CD4-positive, alpha-beta T cell (primary cell): ENCODE results near the gene TRAPPC13. TPM values are rescaled to one million over a fixed set of nuclear protein-coding genes. Genes with fewer than 3 reads are reported as not detected.

Experiments
- ATAC-seq: fragments of 200-7000 bp; cut with Tn5 transposase; one replicate; pipeline ENCODE4 v1.10.0; 2022; ENCODE audit warnings: mild to moderate bottlenecking; ENCODE audit not compliant: poor library complexity
- CTCF ChIA-PET: fragments of 350-600 bp; sonication (Branson Sonifier 250); formaldehyde crosslinking; loops from one replicate; lab custom pipeline; 2021; ENCODE audit warnings: antibody characterized with exemption, inconsistent platforms; lab: Charles Lee
- POLR2A ChIA-PET: fragments of 350-600 bp; sonication (Branson Sonifier 250); formaldehyde crosslinking; loops from one replicate; lab custom pipeline; 2021; ENCODE audit warnings: antibody characterized with exemption, inconsistent platforms; lab: Charles Lee
- DNase-seq, 14 experiments: peaks; one replicate each; pipeline ENCODE4 v3.0.0-alpha.2; 2013 to 2020; ENCODE audit warnings: mixed read lengths in 2 of 14
- H3K27ac ChIP-seq, 2 donors: one replicate each; pipeline versions ENCODE4 v1.5.1 to v1.7.0; 2013; ENCODE audit warnings: low read length in 2 of 2, low read depth in 1 of 2, mild to moderate bottlenecking in 1 of 2
- H3K27me3 ChIP-seq, 2 experiments: 1 replicate in 1 of 2; 2 replicates in 1 of 2; pipeline versions ENCODE4 v1.6.1 to v1.7.0; 2013; ENCODE audit warnings: low read length in 2 of 2, control low read depth in 1 of 2, mild to moderate bottlenecking in 1 of 2, moderate library complexity in 1 of 2; ENCODE audit not compliant: insufficient read depth in 2 of 2, control insufficient read depth in 1 of 2
- H3K36me3 ChIP-seq: one replicate; pipeline ENCODE4 v1.6.1; 2013; ENCODE audit warnings: low read length, control low read depth; ENCODE audit not compliant: insufficient read depth
- H3K4me1 ChIP-seq: one replicate; pipeline ENCODE4 v1.6.1; 2013; ENCODE audit warnings: low read length, control low read depth; ENCODE audit not compliant: insufficient read depth
- H3K4me3 ChIP-seq: one replicate; pipeline ENCODE4 v1.5.1; 2013; ENCODE audit warnings: mild to moderate bottlenecking, low read length, moderate library complexity
- H3K9me3 ChIP-seq, 2 experiments: 1 replicate in 1 of 2; 2 replicates in 1 of 2; pipeline versions ENCODE4 v1.6.1 to v1.7.0; 2013; ENCODE audit warnings: low read length in 2 of 2, mild to moderate bottlenecking in 2 of 2, control low read depth in 1 of 2, moderate library complexity in 1 of 2; ENCODE audit not compliant: control insufficient read depth in 1 of 2, insufficient read depth in 1 of 2
- H3K27ac Mint-ChIP-seq: one replicate; pipeline ENCODE4 v1.8.0; 2020; ENCODE audit warnings: mixed read lengths
- H3K27me3 Mint-ChIP-seq: one replicate; pipeline ENCODE4 v1.8.0; 2021; ENCODE audit warnings: mixed read lengths
- H3K36me3 Mint-ChIP-seq: one replicate; pipeline ENCODE4 v1.8.0; 2021; ENCODE audit warnings: low read depth, mixed read lengths
- H3K4me1 Mint-ChIP-seq: one replicate; pipeline ENCODE4 v1.8.0; 2021; ENCODE audit warnings: low read depth, mixed read lengths
- H3K4me3 Mint-ChIP-seq: one replicate; pipeline ENCODE4 v1.8.0; 2020; ENCODE audit warnings: mild to moderate bottlenecking, mixed read lengths
- H3K9me3 Mint-ChIP-seq: one replicate; pipeline ENCODE4 v1.8.0; 2020; ENCODE audit warnings: mixed read lengths
- CTCF ChIP-seq: fragments of 200-600 bp; IDR thresholded peaks from one replicate; pipeline ENCODE4 v1.8.0; 2022; ENCODE audit warnings: antibody characterized with exemption, mild to moderate bottlenecking
- intact Hi-C, 2 experiments: fragments of 100-400 bp; cut with DNase I in 1 of 2; cut with micrococcal nuclease in 1 of 2; formaldehyde crosslinking; loops; one replicate each; pipeline versions ENCODE4 v1.15.1 to v1.9.0; 2023 to 2025; cut with DNase I, micrococcal nuclease
- total RNA-seq, 174 experiments: library from RNA in 2 of 174; stranded (reverse) in 2 of 174; gene quantifications; one replicate each; pipeline ENCODE4 v1.2.3 and lab custom pipeline; 2021 to 2026

The TRAPPC13 gene
- total RNA-seq, 2 experiments from 2014 or later = 11.2 to 14.4 TPM

DNA sequence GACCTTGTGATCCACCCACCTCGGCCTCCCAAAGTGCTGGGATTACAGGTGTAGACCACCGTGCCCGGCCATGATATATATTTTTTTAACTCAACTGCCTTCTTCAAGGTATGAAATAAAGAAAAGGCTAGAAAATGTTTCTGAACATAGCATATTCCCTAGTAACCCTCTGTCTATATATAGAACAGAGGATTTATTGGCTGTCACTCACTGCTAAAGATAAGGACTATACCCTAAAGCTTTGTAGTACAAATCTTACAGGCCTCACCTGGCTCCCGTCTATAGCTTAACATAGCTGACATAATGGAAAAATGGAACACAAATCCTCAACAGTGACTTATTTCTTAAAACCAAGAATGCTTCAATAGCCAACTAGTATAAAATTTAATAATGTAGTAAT lies 82.8 kb downstream of the TRAPPC13 start:
- POLR2A ChIA-PET = interaction anchor here (1.0 kb wide), 1 partner anchor 14 kb away, joined by 5 read pairs; the partner anchor contains the start of genes NLN and SGTB
- no peaks in the 10 kb centered on the region for H3K27me3 Mint-ChIP-seq

GRCh38 chr5:65708145-65708544 lies 83.3 kb downstream of the TRAPPC13 start:
- H3K27ac Mint-ChIP-seq = no peak overlapping the region
- ChIA-PET POLR2A (interaction anchor here (1.0 kb wide), 1 partner anchor 14 kb away, joined by 5 read pairs; the partner anchor contains the start of genes NLN and SGTB), CTCF (interaction anchor here (1.1 kb wide), 1 partner anchor 10 kb away, joined by 3 read pairs; no protein-coding TSS in a partner anchor)
- H3K4me3 ChIP-seq = no peak overlapping the region
- no peak overlapping the region for H3K27ac ChIP-seq
- peaks cover 73% of the 10 kb centered on the region for H3K36me3 ChIP-seq
- no peaks in the 10 kb centered on the region for H3K27me3 ChIP-seq
- DNase-seq (no peak), ATAC-seq (no peak)
- H3K4me1 Mint-ChIP-seq = peaks cover 20% of the 10 kb centered on the region
- intact Hi-C loops = no loop called here
- H3K9me3 ChIP-seq = no peaks in the 10 kb centered on the region
- H3K9me3 Mint-ChIP-seq = no peaks in the 10 kb centered on the region
- H3K4me3 Mint-ChIP-seq = no peak overlapping the region
- peaks cover 72% of the 10 kb centered on the region for H3K36me3 Mint-ChIP-seq
- no peaks in the 10 kb centered on the region for H3K27me3 Mint-ChIP-seq
- peaks cover under 1% of the 10 kb centered on the region for H3K4me1 ChIP-seq
- TF ChIP-seq CTCF = no peak

More for the DNA sequence above, 82.8 kb downstream of the TRAPPC13 start:
- Mint-ChIP-seq H3K36me3 (peaks cover 77% of the 10 kb centered on the region), H3K9me3 (no peaks in the 10 kb centered on the region), H3K4me1 (peaks cover 16% of the 10 kb centered on the region), H3K27ac (no peak overlapping the region), H3K4me3 (no peak overlapping the region)
- intact Hi-C loops = no loop called here
- DNase-seq (no peak), ATAC-seq (no peak)
- Histone ChIP-seq H3K9me3 (no peaks in the 10 kb centered on the region), H3K36me3 (peaks cover 75% of the 10 kb centered on the region), H3K4me3 (no peak overlapping the region), H3K27me3 (no peaks in the 10 kb centered on the region), H3K4me1 (no peaks in the 10 kb centered on the region), H3K27ac (no peak overlapping the region)
- no peak for TF ChIP-seq CTCF
- CTCF ChIA-PET = interaction anchor here (1.1 kb wide), 1 partner anchor 10 kb away, joined by 3 read pairs; no protein-coding TSS in a partner anchor

Other genes with a start within 250 kb of the TRAPPC13 start
- 1 to 10 TPM; 2.0 to 2.6 TPM for gene ADAMTS6, start 143.1 kb upstream of the TRAPPC13 start, total RNA-seq
- gene CENPK, start 61.9 kb upstream of the TRAPPC13 start, total RNA-seq = 10 to 100 TPM; 14.4 to 16.8 TPM
- gene PPWD1, start 61.7 kb upstream of the TRAPPC13 start, total RNA-seq = 10 to 100 TPM; 88.0 to 89.2 TPM
- gene TRIM23, start 694 bp upstream of the TRAPPC13 start, total RNA-seq = 10 to 100 TPM; 24.0 to 30.6 TPM
- 10 to 100 TPM; 11.5 to 11.7 TPM for gene SHLD3, start within 50 bp of the TRAPPC13 start, total RNA-seq
- 10 to 100 TPM; 84.2 to 93.7 TPM for gene SGTB, start 97.1 kb downstream of the TRAPPC13 start, total RNA-seq
- 1 to 10 TPM; 1.4 to 2.5 TPM for gene NLN, start 97.2 kb downstream of the TRAPPC13 start, total RNA-seq